MCF 10A (cell line): ENCODE results near the gene IFNA2. TPM values are rescaled to one million over a fixed set of nuclear protein-coding genes. Genes with fewer than 3 reads are reported as not detected.
"Not testable (repeated sequence)": the region's sequence is repeated elsewhere in the genome, so short reads cannot be mapped to it uniquely, and the experiment has no call there.

Experiments used
- BruUV-seq: library from RNA; stranded (reverse); fragments of 400-500 nt; replicated peaks from 2 replicates; lab custom pipeline; 2021; lab: Mats Ljungman, UMichigan
- CTCF ChIA-PET: fragments of 300-600 bp; sonication (Branson Sonifier 250); formaldehyde crosslinking; extraction: SDS; loops from one replicate; lab custom pipeline; 2021; ENCODE audit warnings: antibody characterized with exemption, inconsistent platforms; lab: Yijun Ruan, JAX
- POLR2A ChIA-PET: fragments of 300-600, 350-650 bp; sonication (Branson Sonifier 250); formaldehyde crosslinking; extraction: SDS; loops from one replicate; lab custom pipeline; 2020; ENCODE audit warnings: antibody characterized with exemption, inconsistent platforms; lab: Yijun Ruan, JAX
- DNase-seq: peaks from one replicate; pipeline ENCODE4 v3.0.0-alpha.2; 2018; ENCODE audit not compliant: unreplicated experiment
- H3K27ac Mint-ChIP-seq: one replicate; pipeline ENCODE4 v1.8.0; 2022; ENCODE audit warnings: mild to moderate bottlenecking, low read depth, mixed read lengths; ENCODE audit not compliant: unreplicated experiment
- H3K27me3 Mint-ChIP-seq: one replicate; pipeline ENCODE4 v1.8.0; 2022; ENCODE audit warnings: mixed read lengths; ENCODE audit not compliant: insufficient read depth, unreplicated experiment
- H3K36me3 Mint-ChIP-seq: one replicate; pipeline ENCODE4 v1.8.0; 2022; ENCODE audit warnings: mild to moderate bottlenecking, moderate library complexity, mixed read lengths; ENCODE audit not compliant: insufficient read depth, unreplicated experiment
- H3K4me1 Mint-ChIP-seq: one replicate; pipeline ENCODE4 v1.8.0; 2022; ENCODE audit warnings: mixed read lengths; ENCODE audit not compliant: insufficient read depth, unreplicated experiment
- H3K4me3 Mint-ChIP-seq: one replicate; pipeline ENCODE4 v1.8.0; 2022; ENCODE audit warnings: mild to moderate bottlenecking, moderate library complexity, mixed read lengths; ENCODE audit not compliant: unreplicated experiment
- H3K9me3 Mint-ChIP-seq: one replicate; pipeline ENCODE4 v1.8.0; 2022; ENCODE audit warnings: mixed read lengths; ENCODE audit not compliant: unreplicated experiment
- CTCF ChIP-seq: fragments of 200-600 bp; IDR thresholded peaks from one replicate; pipeline ENCODE4 v1.8.0; 2022; ENCODE audit warnings: antibody characterized with exemption, mild to moderate bottlenecking; ENCODE audit not compliant: unreplicated experiment
- intact Hi-C: fragments of 100-400 bp; cut with micrococcal nuclease; formaldehyde crosslinking; loops from 2 replicates; pipeline ENCODE4 v1.14.1; 2022
- total RNA-seq: library from RNA; stranded (reverse); gene quantifications from 2 replicates; pipeline ENCODE4 v1.2.3, GENCODE V29; 2022

IFNA2 gene
- total RNA-seq, 1 experiment from 2014 or later = not detected

- no peaks in the 10 kb centered on the region for H3K36me3 Mint-ChIP-seq
- ChIA-PET POLR2A (no interaction called here), CTCF (interaction anchor here (1.5 kb wide), 1 partner anchor 52 kb away, joined by 3 read pairs; no protein-coding TSS in a partner anchor)
- no TSS peak for BruUV-seq
- H3K9me3 Mint-ChIP-seq = no peaks in the 10 kb centered on the region
- H3K4me3 Mint-ChIP-seq = no peak overlapping the region
- no peaks in the 10 kb centered on the region for H3K4me1 Mint-ChIP-seq
- TF ChIP-seq CTCF = no peak
- no peak overlapping the region for H3K27ac Mint-ChIP-seq
- H3K27me3 Mint-ChIP-seq = peaks cover 68% of the 10 kb centered on the region
- intact Hi-C loops = no loop called here
- no peak for DNase-seq
Measured at GRCh38 chr9:21381448-21382339, 3.5 kb downstream of the IFNA2 start.

- H3K36me3 Mint-ChIP-seq, H3K9me3 Mint-ChIP-seq, H3K4me3 Mint-ChIP-seq, CTCF ChIA-PET, BruUV-seq, DNase-seq, H3K27ac Mint-ChIP-seq, intact Hi-C loops, H3K4me1 Mint-ChIP-seq, POLR2A ChIA-PET: not testable (repeated sequence)
- H3K27me3 Mint-ChIP-seq = peaks cover 51% of the 10 kb centered on the region
Measured at GRCh38 chr9:21371467-21371866, 13.7 kb downstream of the IFNA2 start.

- peaks cover 66% of the 10 kb centered on the region for H3K27me3 Mint-ChIP-seq
- DNase-seq = no peak
- ChIA-PET CTCF (no interaction called here), POLR2A (interaction anchor here (1.1 kb wide), 1 partner anchor 11 kb away, joined by 3 read pairs; no protein-coding TSS in a partner anchor)
- no peak for TF ChIP-seq CTCF
- no peaks in the 10 kb centered on the region for H3K9me3 Mint-ChIP-seq
- no peaks in the 10 kb centered on the region for H3K4me1 Mint-ChIP-seq
- H3K4me3 Mint-ChIP-seq = no peak within 1 kb of the TSS
- H3K36me3 Mint-ChIP-seq = no peaks in the 10 kb centered on the region
- no peak within 1 kb of the TSS for H3K27ac Mint-ChIP-seq
- intact Hi-C loops = no loop called here
- BruUV-seq = no TSS peak
Measured at GRCh38 chr9:21367957-21368356, 17.2 kb downstream of the IFNA2 start, which contains the start of gene IFNA13. Gene IFNA13, minus strand, starts transcription at chr9:21368057. Its CDS starts 47 bp downstream, at chr9:21368010.

GRCh38 chr9:21367169-21367568 lies 18.0 kb downstream of the IFNA2 start:
- intact Hi-C loops, H3K9me3 Mint-ChIP-seq, H3K27ac Mint-ChIP-seq, H3K36me3 Mint-ChIP-seq, DNase-seq, POLR2A ChIA-PET, BruUV-seq, H3K4me3 Mint-ChIP-seq, H3K4me1 Mint-ChIP-seq, CTCF ChIA-PET: not testable (repeated sequence)
- peaks cover 59% of the 10 kb centered on the region for H3K27me3 Mint-ChIP-seq

GRCh38 chr9:21362287-21362686 lies 22.9 kb downstream of the IFNA2 start:
- no peak for TF ChIP-seq CTCF
- Mint-ChIP-seq H3K9me3 (no peaks in the 10 kb centered on the region), H3K27me3 (peaks cover 38% of the 10 kb centered on the region), H3K4me1 (no peaks in the 10 kb centered on the region), H3K36me3 (no peaks in the 10 kb centered on the region), H3K4me3 (no peak overlapping the region), H3K27ac (no peak overlapping the region)
- DNase-seq = no peak
- intact Hi-C loops = no loop called here
- POLR2A ChIA-PET = no interaction called here
- CTCF ChIA-PET = interaction anchor here (0.6 kb wide), 1 partner anchor 72 kb away, joined by 3 read pairs; no protein-coding TSS in a partner anchor
- no TSS peak for BruUV-seq
